Mesothelial cell of epicardium (in vitro differentiated cells): Measurements from ENCODE around the gene TRIM45. TPM values are rescaled to one million over a fixed set of nuclear protein-coding genes. Genes with fewer than 3 reads are reported as not detected.

ENCODE experiments used
- DNase-seq, 2 experiments: peaks; one replicate each; pipeline ENCODE4 v3.0.0; 2021; ENCODE audit warnings: low spot score in 2 of 2; ENCODE audit not compliant: unreplicated experiment in 2 of 2
- H3K27ac Mint-ChIP-seq: 2 replicates; pipeline ENCODE4 v1.8.0; 2021; ENCODE audit warnings: mixed read lengths
- H3K27me3 Mint-ChIP-seq: 2 replicates; pipeline ENCODE4 v1.8.0; 2021; ENCODE audit warnings: low read depth, mixed read lengths
- H3K36me3 Mint-ChIP-seq: 2 replicates; pipeline ENCODE4 v1.8.0; 2021; ENCODE audit warnings: mixed read lengths
- H3K4me1 Mint-ChIP-seq: 2 replicates; pipeline ENCODE4 v1.8.0; 2021; ENCODE audit warnings: mixed read lengths
- H3K4me3 Mint-ChIP-seq: 2 replicates; pipeline ENCODE4 v1.8.0; 2021; ENCODE audit warnings: mild to moderate bottlenecking, moderate library complexity, mixed read lengths
- H3K9me3 Mint-ChIP-seq: 2 replicates; pipeline ENCODE4 v1.8.0; 2021; ENCODE audit warnings: mixed read lengths
- total RNA-seq: library from RNA; stranded (reverse); gene quantifications from 3 replicates; pipeline ENCODE4 v1.2.1, GENCODE V29; 2021
- TF ChIP-seq, protein P1 (sequence below): fragments of 200-600 bp; sonication (generic); IDR thresholded peaks from one replicate; pipeline ENCODE4 v1.5.0; 2021; ENCODE audit warnings: antibody characterized with exemption; ENCODE audit not compliant: unreplicated experiment

The TRIM45 gene
- total RNA-seq, 1 donor from 2014 or later: 40.0 TPM

DNA sequence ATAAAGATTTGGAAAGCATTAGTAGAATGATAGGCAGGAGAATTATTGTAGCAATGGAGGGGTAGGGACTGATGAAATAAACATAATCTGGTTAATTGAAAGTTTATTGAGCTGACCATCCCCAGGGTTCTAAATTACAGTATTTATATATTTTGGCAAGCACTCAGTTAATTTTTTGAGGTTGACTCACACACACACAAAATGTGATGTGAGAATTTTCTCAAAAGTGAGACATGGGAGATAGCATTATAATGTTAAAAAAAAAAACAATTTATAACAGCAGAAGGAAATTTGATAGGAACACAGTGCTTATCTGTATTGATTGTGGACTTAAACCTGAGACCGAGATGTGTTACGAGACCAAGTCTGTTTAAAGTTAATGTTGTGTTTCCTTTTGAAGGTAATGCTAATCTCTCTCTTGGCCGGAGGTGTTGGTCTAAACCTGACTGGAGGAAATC, 24.6 kb downstream of the TRIM45 start:
- Mint-ChIP-seq H3K36me3 (peaks cover 12% of the 10 kb centered on the region), H3K9me3 (no peaks in the 10 kb centered on the region), H3K4me3 (no peak overlapping the region), H3K27ac (peak overlapping the region; percentile 95), H3K27me3 (no peaks in the 10 kb centered on the region), H3K4me1 (peaks cover 66% of the 10 kb centered on the region)
- no peak for DNase-seq
- TF ChIP-seq, protein P1, sequence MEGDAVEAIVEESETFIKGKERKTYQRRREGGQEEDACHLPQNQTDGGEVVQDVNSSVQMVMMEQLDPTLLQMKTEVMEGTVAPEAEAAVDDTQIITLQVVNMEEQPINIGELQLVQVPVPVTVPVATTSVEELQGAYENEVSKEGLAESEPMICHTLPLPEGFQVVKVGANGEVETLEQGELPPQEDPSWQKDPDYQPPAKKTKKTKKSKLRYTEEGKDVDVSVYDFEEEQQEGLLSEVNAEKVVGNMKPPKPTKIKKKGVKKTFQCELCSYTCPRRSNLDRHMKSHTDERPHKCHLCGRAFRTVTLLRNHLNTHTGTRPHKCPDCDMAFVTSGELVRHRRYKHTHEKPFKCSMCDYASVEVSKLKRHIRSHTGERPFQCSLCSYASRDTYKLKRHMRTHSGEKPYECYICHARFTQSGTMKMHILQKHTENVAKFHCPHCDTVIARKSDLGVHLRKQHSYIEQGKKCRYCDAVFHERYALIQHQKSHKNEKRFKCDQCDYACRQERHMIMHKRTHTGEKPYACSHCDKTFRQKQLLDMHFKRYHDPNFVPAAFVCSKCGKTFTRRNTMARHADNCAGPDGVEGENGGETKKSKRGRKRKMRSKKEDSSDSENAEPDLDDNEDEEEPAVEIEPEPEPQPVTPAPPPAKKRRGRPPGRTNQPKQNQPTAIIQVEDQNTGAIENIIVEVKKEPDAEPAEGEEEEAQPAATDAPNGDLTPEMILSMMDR: no peak

DNA sequence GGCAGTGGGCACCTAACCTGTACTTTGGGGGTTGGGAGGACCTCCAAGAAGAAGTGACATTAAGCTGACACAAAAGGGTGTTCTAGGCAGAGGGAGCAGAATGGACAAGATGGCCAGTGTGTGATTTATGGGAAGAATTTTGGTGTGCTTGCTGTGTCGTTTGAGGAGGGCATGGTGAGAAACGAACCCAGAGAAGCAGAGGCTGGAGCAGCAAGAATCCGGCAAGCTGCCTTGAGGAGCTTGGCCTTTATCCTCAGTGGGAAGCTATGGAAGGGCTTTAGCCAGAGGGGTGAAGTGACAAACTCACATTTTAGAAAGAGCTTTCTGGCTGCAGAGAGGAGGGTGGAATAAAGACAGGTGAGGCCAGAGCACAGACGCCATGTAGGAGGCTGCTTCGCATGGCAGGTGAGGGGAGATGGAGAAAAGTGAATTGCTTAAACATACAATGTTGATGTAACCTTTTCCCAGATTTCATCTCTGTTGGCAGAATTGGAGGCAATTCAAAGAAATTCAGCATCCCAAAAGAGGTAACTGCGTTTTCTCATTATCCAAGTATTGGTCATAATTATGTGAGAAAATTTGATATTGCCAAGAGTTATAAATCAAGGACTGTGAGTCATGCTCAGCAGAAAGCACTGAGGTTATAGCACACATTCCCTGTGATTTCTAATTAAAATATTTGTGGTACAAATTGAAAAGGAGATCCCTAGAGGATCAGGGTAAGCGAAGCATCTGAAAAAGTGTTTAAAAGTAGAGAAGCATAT, 26.5 kb downstream of the TRIM45 start:
- no peak for DNase-seq
- Mint-ChIP-seq H3K4me3 (no peak overlapping the region), H3K4me1 (peaks cover 65% of the 10 kb centered on the region), H3K9me3 (no peaks in the 10 kb centered on the region), H3K36me3 (peaks cover 12% of the 10 kb centered on the region), H3K27ac (peak overlapping the region; percentile 74), H3K27me3 (no peaks in the 10 kb centered on the region)
- TF ChIP-seq, protein P1: no peak

DNA sequence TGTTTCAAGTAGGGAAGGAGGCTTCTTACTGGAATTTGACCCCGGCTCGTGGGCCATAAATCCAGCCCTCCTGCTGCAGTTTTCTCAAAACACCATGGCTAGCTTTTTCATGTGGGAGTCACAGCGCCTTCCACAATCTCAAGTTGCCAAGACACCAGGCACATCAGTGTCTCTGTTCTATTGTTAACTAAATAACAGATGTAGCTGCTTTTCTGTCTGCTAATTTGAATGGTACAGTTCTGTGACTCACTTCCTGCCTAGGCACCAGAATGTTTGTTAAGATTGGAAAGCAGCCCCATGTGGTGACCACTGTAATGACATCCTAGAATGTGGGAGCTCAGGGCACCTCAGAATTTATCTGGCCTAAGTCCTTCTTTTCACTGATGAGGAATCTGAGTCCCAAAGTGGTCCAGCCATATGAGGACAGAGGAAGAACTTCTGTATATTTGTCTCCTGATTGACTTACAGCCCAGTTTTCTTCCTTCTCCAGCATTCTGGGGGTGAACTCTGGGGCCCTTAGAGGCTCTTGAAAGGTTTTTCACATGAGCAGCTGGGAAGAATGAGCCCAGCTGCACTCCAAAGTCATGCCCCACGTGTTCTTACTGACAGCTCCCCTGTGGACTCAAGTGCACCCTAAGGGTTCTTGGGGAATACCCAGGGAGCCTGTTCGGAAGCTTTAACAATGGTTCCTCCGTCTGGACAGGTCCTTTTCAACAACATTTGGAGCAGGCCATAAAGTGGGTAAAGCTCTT, 27.5 kb downstream of the TRIM45 start:
- Mint-ChIP-seq H3K36me3 (peaks cover 15% of the 10 kb centered on the region), H3K9me3 (no peaks in the 10 kb centered on the region), H3K27ac (peak overlapping the region; percentile 74), H3K4me1 (peaks cover 60% of the 10 kb centered on the region), H3K4me3 (no peak overlapping the region), H3K27me3 (no peaks in the 10 kb centered on the region)
- TF ChIP-seq, protein P1: peak; percentile 58
- DNase-seq: no peak

DNA sequence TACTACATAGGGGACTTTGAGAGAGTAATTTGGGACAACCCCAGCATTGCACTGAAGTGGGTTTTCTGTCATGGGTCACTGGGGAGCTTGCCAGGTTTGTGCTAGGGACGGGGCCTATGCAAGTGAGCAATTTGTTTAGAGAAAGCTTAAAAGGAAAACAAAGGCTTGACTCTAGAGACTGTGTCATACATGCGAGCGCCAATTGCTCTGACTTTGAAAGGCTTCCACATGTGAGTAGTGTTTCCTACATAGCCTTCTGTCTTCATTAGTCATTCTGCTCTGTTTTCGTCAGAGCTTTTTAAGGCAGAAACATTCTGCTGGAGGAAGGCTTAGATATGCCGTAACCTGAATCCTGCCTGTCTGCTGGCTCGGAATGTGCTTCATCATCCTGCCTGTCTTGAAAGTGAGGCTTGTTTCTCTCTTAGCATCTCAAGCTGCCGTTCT, 28.4 kb downstream of the TRIM45 start:
- H3K4me1 Mint-ChIP-seq: peaks cover 53% of the 10 kb centered on the region
- no peak overlapping the region for H3K4me3 Mint-ChIP-seq
- H3K9me3 Mint-ChIP-seq: no peaks in the 10 kb centered on the region
- no peak for DNase-seq
- TF ChIP-seq, protein P1: no peak
- H3K36me3 Mint-ChIP-seq: peaks cover 19% of the 10 kb centered on the region
- H3K27me3 Mint-ChIP-seq: no peaks in the 10 kb centered on the region
- peak overlapping the region; percentile 74 for H3K27ac Mint-ChIP-seq

DNA sequence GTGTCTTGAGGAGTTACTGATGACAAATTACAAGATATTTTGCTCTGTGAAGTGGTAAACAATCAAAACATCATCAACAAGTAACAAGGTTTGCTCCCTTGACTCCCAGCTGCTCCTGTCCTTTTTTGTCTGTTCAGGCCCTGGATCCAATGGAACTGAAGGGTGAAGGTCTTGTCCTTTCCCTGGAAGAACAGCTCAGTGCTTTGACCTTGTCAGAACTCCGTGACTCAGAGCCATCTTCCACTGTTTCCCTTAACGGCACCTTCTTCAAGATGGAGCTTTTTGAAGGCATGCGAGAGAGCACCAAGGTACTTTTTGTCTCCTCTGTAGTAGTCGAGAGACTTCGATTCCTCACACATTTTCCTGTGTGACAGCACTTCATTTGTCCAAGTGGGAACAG, 29.0 kb downstream of the TRIM45 start:
- H3K9me3 Mint-ChIP-seq: no peaks in the 10 kb centered on the region
- H3K4me1 Mint-ChIP-seq: peaks cover 48% of the 10 kb centered on the region
- H3K27me3 Mint-ChIP-seq: no peaks in the 10 kb centered on the region
- TF ChIP-seq, protein P1: no peak
- H3K4me3 Mint-ChIP-seq: no peak overlapping the region
- peak overlapping the region; percentile 74 for H3K27ac Mint-ChIP-seq
- DNase-seq: no peak
- peaks cover 21% of the 10 kb centered on the region for H3K36me3 Mint-ChIP-seq
